ENCODE measurements around the gene GRIK3. TPM values are rescaled to one million over a fixed set of nuclear protein-coding genes. Genes with fewer than 3 reads are reported as not detected.

The GRIK3 gene
- total and polyA plus RNA-seq, 11 donors = 0.06 to 1.6 (median 0.29) TPM

GRCh38 chr1:36752431-36752830 is 281.9 kb downstream of the GRIK3 start:
- ATAC-seq = no peak
- intact Hi-C loops (cut with DNase I) = no loop called here

GRCh38 chr1:36751525-36751924 is 282.8 kb downstream of the GRIK3 start:
- H3K4me3 ChIP-seq = no peak overlapping the region
- no peaks in the 10 kb centered on the region for H3K4me1 ChIP-seq
- H3K36me3 ChIP-seq = no peaks in the 10 kb centered on the region
- intact Hi-C loops (cut with DNase I) = no loop called here
- peaks cover 0 to 26% (median 3%) of the 10 kb centered on the region in 9 donors for H3K27me3 ChIP-seq
- ATAC-seq (no peak), DNase-seq (no peak)
- H3K9me3 ChIP-seq = no peaks in the 10 kb centered on the region
- 85 to 95% (median 87%) methylated on average over 4 of the region's 4 CpGs for WGBS, 4 donors
- no peak overlapping the region for H3K27ac ChIP-seq
- TF ChIP-seq CTCF (IDR thresholded peaks at IDR 0.05) = no peak
- TF ChIP-seq POLR2A (IDR thresholded peaks at IDR 0.05) = no peak

More at GRCh38 chr1:36752431-36752830, 281.9 kb downstream of the GRIK3 start:
- Histone ChIP-seq H3K27me3 (peaks cover 0 to 22% (median 3%) of the 10 kb centered on the region in 9 donors), H3K27ac (no peak overlapping the region), H3K9me3 (no peaks in the 10 kb centered on the region), H3K4me3 (no peak overlapping the region), H3K4me1 (no peaks in the 10 kb centered on the region), H3K36me3 (no peaks in the 10 kb centered on the region)
- no peak for DNase-seq
- TF ChIP-seq POLR2A (IDR thresholded peaks at IDR 0.05) (no peak), CTCF (IDR thresholded peaks at IDR 0.05) (no peak)
- WGBS, 4 donors = 74 to 92% (median 82%) methylated on average over 2 of the region's 2 CpGs

- 74 to 79% (median 76%) methylated on average over 7 of the region's 7 CpGs for WGBS, 4 donors
- Histone ChIP-seq H3K4me3 (no peak overlapping the region), H3K9me3 (no peaks in the 10 kb centered on the region), H3K27me3 (peaks cover 0 to 33% (median 3%) of the 10 kb centered on the region in 9 donors), H3K27ac (no peak overlapping the region), H3K36me3 (no peaks in the 10 kb centered on the region), H3K4me1 (no peaks in the 10 kb centered on the region)
- ATAC-seq = no peak
- DNase-seq = no peak
- intact Hi-C loops (cut with DNase I) = no loop called here
- no peak for TF ChIP-seq CTCF (IDR thresholded peaks at IDR 0.05)
- TF ChIP-seq POLR2A (IDR thresholded peaks at IDR 0.05) = no peak
Observed at GRCh38 chr1:36748466-36748865, 285.8 kb downstream of the GRIK3 start.
